A673 (cell line): Measurements from ENCODE around the gene STAT2.

Experiments
- CTCF ChIP-seq: fragments of 300-800, 200-600 bp; sonication (generic); conservative IDR thresholded peaks from 2 replicates; pipeline ENCODE4 v1.5.1; 2017; ENCODE audit warnings: low read depth, mild to moderate bottlenecking, antibody characterized with exemption, low read length, moderate library complexity, mixed read lengths
- EZH2 ChIP-seq: fragments of 200-600 bp; sonication (generic); IDR thresholded peaks from 2 replicates; pipeline ENCODE4 v1.6.1; 2017; ENCODE audit warnings: borderline replicate concordance, low read depth, mild to moderate bottlenecking, mixed read lengths, antibody characterized with exemption, low read length; ENCODE audit not compliant: poor library complexity, severe bottlenecking

- TF ChIP-seq CTCF (no peak), EZH2 (no peak)
Observed at GRCh38 chr12:56366948-56367347, 7.0 kb upstream of the STAT2 start.
